H9 (cell line): Measurements from ENCODE around the gene PPP1R12B. TPM values are rescaled to one million over a fixed set of nuclear protein-coding genes. Genes with fewer than 3 reads are reported as not detected.
"Not testable (repeated sequence)": the region's sequence is repeated elsewhere in the genome, so short reads cannot be mapped to it uniquely, and the experiment has no call there.

Experiments used
- DNase-seq: peaks from one replicate; pipeline ENCODE4 v3.0.0-alpha.2; 2017
- H2AFZ ChIP-seq: one replicate; pipeline ENCODE4 v1.6.1; 2013; ENCODE audit warnings: mild to moderate bottlenecking, low read length, control low read depth, moderate library complexity
- H2AK5ac ChIP-seq: 2 replicates; pipeline ENCODE4 v1.6.1; 2013; ENCODE audit warnings: low read length, control low read depth, mixed read lengths; ENCODE audit not compliant: insufficient read length
- H2BK120ac ChIP-seq: one replicate; pipeline ENCODE4 v1.6.1; 2013; ENCODE audit warnings: low read depth, mild to moderate bottlenecking, low read length, control low read depth, inconsistent platforms; ENCODE audit not compliant: poor library complexity, severe bottlenecking
- H2BK12ac ChIP-seq: 2 replicates; pipeline ENCODE4 v1.6.1; 2013; ENCODE audit warnings: low read length, control low read depth, mixed read lengths, low read depth; ENCODE audit not compliant: insufficient read length
- H2BK15ac ChIP-seq: 2 replicates; pipeline ENCODE4 v1.6.1; 2013; ENCODE audit warnings: low read depth, low read length, control low read depth
- H2BK20ac ChIP-seq: one replicate; pipeline ENCODE4 v1.6.1; 2013; ENCODE audit warnings: low read depth, mild to moderate bottlenecking, low read length, control low read depth, inconsistent platforms; ENCODE audit not compliant: poor library complexity, severe bottlenecking
- H2BK5ac ChIP-seq: 2 replicates; pipeline ENCODE4 v1.6.1; 2013; ENCODE audit warnings: low read length, control low read depth, mixed read lengths; ENCODE audit not compliant: insufficient read length
- H3K14ac ChIP-seq: 2 replicates; pipeline ENCODE4 v1.6.1; 2013; ENCODE audit warnings: low read length, control low read depth; ENCODE audit not compliant: insufficient read depth
- H3K18ac ChIP-seq: 2 replicates; pipeline ENCODE4 v1.6.1; 2013; ENCODE audit warnings: low read depth, mild to moderate bottlenecking, mixed read lengths, low read length, control low read depth; ENCODE audit not compliant: insufficient read length
- H3K23ac ChIP-seq: 2 replicates; pipeline ENCODE4 v1.6.1; 2013; ENCODE audit warnings: low read length, control low read depth, mixed read lengths, low read depth; ENCODE audit not compliant: insufficient read length
- H3K23me2 ChIP-seq: 2 replicates; pipeline ENCODE4 v1.6.1; 2013; ENCODE audit warnings: low read depth, mild to moderate bottlenecking, mixed read lengths, low read length, control low read depth; ENCODE audit not compliant: insufficient read length, poor library complexity, severe bottlenecking
- H3K27ac ChIP-seq: 2 replicates; pipeline ENCODE4 v1.5.1; 2013; ENCODE audit warnings: low read length, control low read depth, mixed read lengths, low read depth; ENCODE audit not compliant: insufficient read length
- H3K27me3 ChIP-seq: 2 replicates; pipeline ENCODE4 v1.6.1; 2013; ENCODE audit warnings: low read length, control low read depth, inconsistent platforms; ENCODE audit not compliant: insufficient read depth
- H3K4ac ChIP-seq: 2 replicates; pipeline ENCODE4 v1.6.1; 2013; ENCODE audit warnings: low read depth, mild to moderate bottlenecking, control low read depth, inconsistent platforms, low read length, moderate library complexity
- H3K4me1 ChIP-seq: 2 replicates; pipeline ENCODE4 v1.6.1; 2013; ENCODE audit warnings: low read length, control low read depth, inconsistent platforms; ENCODE audit not compliant: insufficient read depth
- H3K4me2 ChIP-seq: 2 replicates; pipeline ENCODE4 v1.6.1; 2013; ENCODE audit warnings: low read length, control low read depth, mixed read lengths; ENCODE audit not compliant: insufficient read length, insufficient read depth
- H3K56ac ChIP-seq: 2 replicates; pipeline ENCODE4 v1.6.1; 2013; ENCODE audit warnings: low read depth, mild to moderate bottlenecking, mixed read lengths, low read length, control low read depth; ENCODE audit not compliant: insufficient read length
- H3K79me1 ChIP-seq: 2 replicates; pipeline ENCODE4 v1.6.1; 2013; ENCODE audit warnings: low read depth, mild to moderate bottlenecking, moderate library complexity, low read length, control low read depth, inconsistent platforms; ENCODE audit not compliant: insufficient read depth, poor library complexity, severe bottlenecking
- H3K79me2 ChIP-seq: 2 replicates; pipeline ENCODE4 v1.6.1; 2013; ENCODE audit warnings: low read length, control low read depth, inconsistent platforms; ENCODE audit not compliant: insufficient read depth
- H3K9ac ChIP-seq: 2 replicates; pipeline ENCODE4 v1.6.1; 2013; ENCODE audit warnings: low read length, control low read depth, mixed read lengths; ENCODE audit not compliant: insufficient read length; ENCODE audit errors: extremely low read depth
- H3K9me3 ChIP-seq: one replicate; pipeline ENCODE4 v1.6.1; 2013; ENCODE audit warnings: low read depth, low read length, inconsistent platforms; ENCODE audit not compliant: control insufficient read depth
- H3T11ph ChIP-seq: one replicate; pipeline ENCODE4 v1.6.1; 2013; ENCODE audit warnings: mild to moderate bottlenecking, low read length, control low read depth, inconsistent platforms
- H4K20me1 ChIP-seq: one replicate; pipeline ENCODE4 v1.6.1; 2013; ENCODE audit not compliant: control insufficient read depth, insufficient read length, insufficient read depth
- H4K5ac ChIP-seq: 2 replicates; pipeline ENCODE4 v1.6.1; 2013; ENCODE audit warnings: low read depth, mild to moderate bottlenecking, mixed read lengths, low read length, control low read depth; ENCODE audit not compliant: insufficient read length
- H4K8ac ChIP-seq: replicated peaks from 2 replicates; pipeline ENCODE4 v1.6.1; 2013; ENCODE audit warnings: low read length, control low read depth, mixed read lengths, low read depth; ENCODE audit not compliant: insufficient read length
- H4K91ac ChIP-seq: 2 replicates; pipeline ENCODE4 v1.6.1; 2013; ENCODE audit warnings: low read depth, mild to moderate bottlenecking, moderate library complexity, mixed read lengths, low read length, control low read depth; ENCODE audit not compliant: insufficient read length
- H3K27ac Mint-ChIP-seq, 3 experiments: 2 replicates in 2 of 3; 3 replicates in 1 of 3; pipeline ENCODE4 v1.8.0; 2020 to 2021; ENCODE audit warnings: mixed read lengths in 3 of 3, mild to moderate bottlenecking in 1 of 3, moderate library complexity in 1 of 3
- H3K27me3 Mint-ChIP-seq: 2 replicates; pipeline ENCODE4 v1.8.0; 2021; ENCODE audit warnings: low read depth, mild to moderate bottlenecking, moderate library complexity, mixed read lengths
- H3K36me3 Mint-ChIP-seq, 3 experiments: 2 replicates in 2 of 3; 3 replicates in 1 of 3; pipeline ENCODE4 v1.8.0; 2020 to 2021; ENCODE audit warnings: low read depth in 3 of 3, mixed read lengths in 3 of 3; ENCODE audit not compliant: insufficient read depth in 1 of 3
- H3K4me1 Mint-ChIP-seq, 2 experiments: 2 replicates each; pipeline ENCODE4 v1.8.0; 2020; ENCODE audit warnings: mixed read lengths in 2 of 2
- H3K4me3 Mint-ChIP-seq, 2 experiments: 2 replicates in 1 of 2; 3 replicates in 1 of 2; pipeline ENCODE4 v1.8.0; 2020 to 2021; ENCODE audit warnings: mild to moderate bottlenecking in 2 of 2, mixed read lengths in 2 of 2, moderate library complexity in 1 of 2
- H3K9me3 Mint-ChIP-seq, 2 experiments: 2 replicates in 1 of 2; 3 replicates in 1 of 2; pipeline ENCODE4 v1.8.0; 2020; ENCODE audit warnings: mild to moderate bottlenecking in 2 of 2, mixed read lengths in 2 of 2, moderate library complexity in 1 of 2
- WGBS: extraction: QIAGEN DNeasy Blood & Tissue Kit; methylation state at CpG from one replicate; pipeline ENCODE4 v1.1.7; 2013; ENCODE audit warnings: missing lambda C conversion rate, low lambda C conversion rate, mixed read lengths; ENCODE audit not compliant: insufficient read length; ENCODE audit errors: extremely low coverage; 5-methylcytosine and 5-hydroxymethylcytosine counted together
- total RNA-seq: library from RNA; stranded (reverse); gene quantifications from 2 replicates; pipeline ENCODE4 v1.2.1, GENCODE V29; 2021
- TF ChIP-seq, protein P1 (sequence below): fragments of 200-600 bp; sonication (generic); conservative IDR thresholded peaks from 3 replicates; pipeline ENCODE4 v1.8.0; 2021; ENCODE audit warnings: antibody characterized with exemption, mild to moderate bottlenecking

The PPP1R12B gene
- total RNA-seq, 1 experiment from 2014 or later: 12.9 TPM

DNA sequence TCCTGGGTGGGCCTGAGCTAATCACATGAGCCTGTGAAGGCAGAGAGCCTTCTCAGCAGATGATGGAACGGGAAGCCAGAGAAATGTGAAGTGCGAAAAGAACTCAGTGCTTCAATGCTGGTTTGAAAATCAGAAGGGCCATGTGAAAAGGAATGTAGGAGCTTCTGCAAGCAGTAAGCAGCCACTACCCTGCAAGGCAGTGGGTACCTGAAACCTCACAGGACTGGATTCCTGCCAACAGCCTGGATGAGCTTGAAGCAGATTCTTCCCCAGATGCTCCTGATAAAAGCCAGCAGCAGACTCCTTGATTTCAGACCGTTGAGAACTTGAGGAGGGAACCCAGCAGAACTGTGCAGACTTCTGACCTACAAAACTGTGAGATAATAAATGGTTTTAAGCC lies 203.2 kb downstream of the PPP1R12B start:
- H3K9me3 Mint-ChIP-seq: no peaks in the 10 kb centered on the region
- no peak overlapping the region for H3K4me3 Mint-ChIP-seq
- TF ChIP-seq, protein P1, sequence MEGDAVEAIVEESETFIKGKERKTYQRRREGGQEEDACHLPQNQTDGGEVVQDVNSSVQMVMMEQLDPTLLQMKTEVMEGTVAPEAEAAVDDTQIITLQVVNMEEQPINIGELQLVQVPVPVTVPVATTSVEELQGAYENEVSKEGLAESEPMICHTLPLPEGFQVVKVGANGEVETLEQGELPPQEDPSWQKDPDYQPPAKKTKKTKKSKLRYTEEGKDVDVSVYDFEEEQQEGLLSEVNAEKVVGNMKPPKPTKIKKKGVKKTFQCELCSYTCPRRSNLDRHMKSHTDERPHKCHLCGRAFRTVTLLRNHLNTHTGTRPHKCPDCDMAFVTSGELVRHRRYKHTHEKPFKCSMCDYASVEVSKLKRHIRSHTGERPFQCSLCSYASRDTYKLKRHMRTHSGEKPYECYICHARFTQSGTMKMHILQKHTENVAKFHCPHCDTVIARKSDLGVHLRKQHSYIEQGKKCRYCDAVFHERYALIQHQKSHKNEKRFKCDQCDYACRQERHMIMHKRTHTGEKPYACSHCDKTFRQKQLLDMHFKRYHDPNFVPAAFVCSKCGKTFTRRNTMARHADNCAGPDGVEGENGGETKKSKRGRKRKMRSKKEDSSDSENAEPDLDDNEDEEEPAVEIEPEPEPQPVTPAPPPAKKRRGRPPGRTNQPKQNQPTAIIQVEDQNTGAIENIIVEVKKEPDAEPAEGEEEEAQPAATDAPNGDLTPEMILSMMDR: no peak
- Histone ChIP-seq H3K14ac (no peak overlapping the region), H3K4me2 (no peak overlapping the region), H2BK12ac (no peak overlapping the region), H2AFZ (no peak overlapping the region), H3K23ac (no peak overlapping the region), H3K79me2 (no peaks in the 10 kb centered on the region), H4K91ac (no peak overlapping the region), H3K27ac (no peak overlapping the region), H3K23me2 (no peaks in the 10 kb centered on the region), H4K8ac (no peak overlapping the region), H3K9ac (no peak overlapping the region), H3K4me1 (no peaks in the 10 kb centered on the region), H2BK15ac (no peak overlapping the region), H3K79me1 (no peaks in the 10 kb centered on the region), H3T11ph (no peak overlapping the region), H2AK5ac (no peak overlapping the region), H2BK120ac (no peak overlapping the region), H3K9me3 (no peaks in the 10 kb centered on the region), H4K20me1 (no peaks in the 10 kb centered on the region), H4K5ac (peak overlapping the region; percentile 41), H2BK20ac (no peak overlapping the region), H3K18ac (no peak overlapping the region), H3K4ac (no peak overlapping the region), H3K27me3 (no peaks in the 10 kb centered on the region), H3K56ac (no peak overlapping the region), H2BK5ac (no peak overlapping the region)
- H3K27ac Mint-ChIP-seq: no peak overlapping the region
- no peaks in the 10 kb centered on the region for H3K36me3 Mint-ChIP-seq
- peaks cover 5 to 6% of the 10 kb centered on the region in 2 experiments; a peak in 3 of 4 replicates for H3K4me1 Mint-ChIP-seq
- no CpG with 5 or more reads among the region's 3 CpGs for WGBS
- H3K27me3 Mint-ChIP-seq: no peaks in the 10 kb centered on the region
- no peak for DNase-seq

DNA sequence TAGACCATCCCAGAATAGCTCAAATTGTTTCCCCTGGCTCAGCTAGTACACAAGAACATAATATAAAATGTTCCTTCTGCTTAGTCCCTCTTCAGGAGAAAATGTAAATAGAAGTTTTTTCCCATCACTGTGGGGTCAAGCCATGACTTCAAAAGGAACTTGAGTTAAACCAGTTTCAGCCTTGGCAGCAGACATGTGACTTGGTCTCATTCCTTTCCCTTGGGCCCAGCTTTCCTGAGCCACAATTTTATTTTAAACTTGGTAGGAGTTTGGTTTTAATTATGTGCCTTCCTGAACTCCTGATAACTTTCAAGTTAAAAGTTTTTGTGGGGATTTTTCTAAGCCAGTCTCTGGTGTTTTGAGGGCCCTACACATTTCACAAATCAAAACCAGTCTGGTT lies 204.1 kb downstream of the PPP1R12B start:
- H3K18ac ChIP-seq, H3K79me2 ChIP-seq, H3K23ac ChIP-seq, H2BK12ac ChIP-seq, H3K27ac Mint-ChIP-seq, H3K4me1 Mint-ChIP-seq, H3K4me3 Mint-ChIP-seq, H2AFZ ChIP-seq, H2BK120ac ChIP-seq, H3K36me3 Mint-ChIP-seq, H3K9ac ChIP-seq, H3K79me1 ChIP-seq, H3K27me3 ChIP-seq, H4K5ac ChIP-seq, H3K4me1 ChIP-seq, H3K56ac ChIP-seq, H3K27me3 Mint-ChIP-seq, H3K14ac ChIP-seq, H3K9me3 Mint-ChIP-seq, H3K27ac ChIP-seq, H4K20me1 ChIP-seq, H3T11ph ChIP-seq, H2BK20ac ChIP-seq, H3K23me2 ChIP-seq, H3K4ac ChIP-seq, H2AK5ac ChIP-seq, H4K91ac ChIP-seq, H4K8ac ChIP-seq, H2BK15ac ChIP-seq, H3K4me2 ChIP-seq, DNase-seq, H3K9me3 ChIP-seq, H2BK5ac ChIP-seq: not testable (repeated sequence)
